Measurements from ENCODE around the gene CASZ1.

The CASZ1 gene

DNA sequence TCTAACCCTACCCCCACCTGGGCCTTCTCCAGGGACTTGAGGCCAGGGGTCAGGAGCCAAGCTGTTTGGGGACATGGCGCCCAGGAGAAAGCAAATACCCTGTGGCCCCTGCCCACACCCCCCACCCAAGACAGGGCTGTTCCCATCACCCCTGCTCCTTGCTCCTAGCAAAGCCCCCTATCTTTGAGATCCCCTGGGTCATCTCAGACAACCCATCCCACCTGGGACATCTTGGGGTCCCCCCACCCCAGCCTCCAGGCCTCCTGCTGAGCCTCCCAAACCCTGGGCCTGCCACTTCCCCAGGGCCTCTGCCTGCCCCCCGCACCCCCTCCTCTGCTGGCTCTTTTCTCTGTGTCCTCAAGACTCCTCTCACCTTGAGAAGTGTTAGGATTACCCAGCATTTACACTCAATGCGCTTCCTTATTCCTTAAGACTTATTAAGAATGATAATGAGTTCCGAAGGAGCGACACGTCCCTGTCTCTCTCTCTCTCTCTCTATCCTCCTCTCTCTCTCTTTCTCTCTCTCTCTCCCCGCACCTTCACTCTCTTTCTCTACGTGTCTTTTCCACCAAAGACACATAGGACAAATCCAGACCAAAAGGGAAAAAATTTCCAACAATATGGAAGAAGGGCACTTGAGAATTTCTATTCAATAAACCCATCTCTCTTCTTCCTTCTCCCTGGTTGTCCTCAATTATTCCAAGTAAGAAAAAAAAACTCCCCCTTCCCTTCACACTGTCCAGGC lies 7.2 kb downstream of the CASZ1 start:
- TF ChIP-seq RAD21 (IDR thresholded peaks at IDR 0.05; ENCODE audit: low read depth), result no peak
- TF ChIP-seq TAF1 (IDR thresholded peaks at IDR 0.05; ENCODE audit: low read depth), result no peak
- TF ChIP-seq EGR1 (IDR thresholded peaks at IDR 0.05), result no peak

DNA sequence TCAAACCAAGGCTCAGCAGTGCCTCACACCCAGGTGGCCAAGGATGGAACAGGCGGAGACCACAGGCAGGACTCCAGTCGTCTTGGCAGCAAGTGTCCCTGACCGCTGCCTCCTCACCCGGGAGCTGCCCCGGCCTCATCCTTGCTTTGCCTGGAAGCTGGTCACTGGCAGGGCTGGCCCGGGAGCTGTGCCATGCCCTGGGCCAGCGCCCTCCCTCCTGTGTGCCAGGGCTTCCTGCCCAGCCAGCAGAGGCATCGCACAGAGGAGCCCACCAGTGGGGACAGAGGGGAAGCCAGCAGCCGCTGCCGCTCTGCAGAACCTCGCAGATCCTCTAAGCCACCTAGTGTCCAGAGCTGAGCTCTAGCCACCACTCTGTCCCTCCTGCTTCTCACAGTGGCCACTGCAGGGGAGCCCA lies 7.8 kb downstream of the CASZ1 start:
- TF ChIP-seq RAD21 (IDR thresholded peaks at IDR 0.05; ENCODE audit: low read depth) (peak; percentile 36; the same call in 1 of the 2 replicates), NFIC (IDR thresholded peaks at IDR 0.05) (no peak), CREB1 (IDR thresholded peaks at IDR 0.05; ENCODE audit: low read depth) (no peak), FOXM1 (IDR thresholded peaks at IDR 0.05; ENCODE audit: borderline replicate concordance, low read depth) (no peak)

DNA sequence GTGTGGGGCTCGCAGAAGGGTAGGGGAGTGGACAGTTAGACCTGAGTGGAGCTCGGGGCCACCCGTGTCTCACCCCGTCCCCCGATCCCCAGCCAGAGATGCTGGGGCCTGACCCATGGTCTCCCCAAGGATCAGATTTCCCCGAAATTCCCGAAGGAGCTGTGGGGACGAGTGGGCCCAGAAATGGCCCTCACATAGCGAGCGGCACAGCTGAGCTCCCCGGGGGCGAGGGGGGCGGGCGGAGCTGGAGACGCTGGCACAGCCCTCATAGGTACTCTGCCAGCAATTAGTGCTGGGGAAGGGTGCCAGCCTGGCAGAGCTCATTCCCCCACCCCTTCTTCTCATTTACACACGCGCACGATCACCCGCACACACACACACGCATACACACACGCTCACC lies 9.2 kb downstream of the CASZ1 start:
- TF ChIP-seq RAD21 (IDR thresholded peaks at IDR 0.05; ENCODE audit: low read depth), result no peak
- no peak for TF ChIP-seq CEBPB (IDR thresholded peaks at IDR 0.05)
- no peak for TF ChIP-seq CREB1 (IDR thresholded peaks at IDR 0.05; ENCODE audit: low read depth)
- TF ChIP-seq, protein P1, sequence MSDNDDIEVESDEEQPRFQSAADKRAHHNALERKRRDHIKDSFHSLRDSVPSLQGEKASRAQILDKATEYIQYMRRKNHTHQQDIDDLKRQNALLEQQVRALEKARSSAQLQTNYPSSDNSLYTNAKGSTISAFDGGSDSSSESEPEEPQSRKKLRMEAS (IDR thresholded peaks at IDR 0.05), result no peak
- TF ChIP-seq TCF12 (IDR thresholded peaks at IDR 0.05; ENCODE audit: low read depth), result no peak
- TF ChIP-seq, protein P2, sequence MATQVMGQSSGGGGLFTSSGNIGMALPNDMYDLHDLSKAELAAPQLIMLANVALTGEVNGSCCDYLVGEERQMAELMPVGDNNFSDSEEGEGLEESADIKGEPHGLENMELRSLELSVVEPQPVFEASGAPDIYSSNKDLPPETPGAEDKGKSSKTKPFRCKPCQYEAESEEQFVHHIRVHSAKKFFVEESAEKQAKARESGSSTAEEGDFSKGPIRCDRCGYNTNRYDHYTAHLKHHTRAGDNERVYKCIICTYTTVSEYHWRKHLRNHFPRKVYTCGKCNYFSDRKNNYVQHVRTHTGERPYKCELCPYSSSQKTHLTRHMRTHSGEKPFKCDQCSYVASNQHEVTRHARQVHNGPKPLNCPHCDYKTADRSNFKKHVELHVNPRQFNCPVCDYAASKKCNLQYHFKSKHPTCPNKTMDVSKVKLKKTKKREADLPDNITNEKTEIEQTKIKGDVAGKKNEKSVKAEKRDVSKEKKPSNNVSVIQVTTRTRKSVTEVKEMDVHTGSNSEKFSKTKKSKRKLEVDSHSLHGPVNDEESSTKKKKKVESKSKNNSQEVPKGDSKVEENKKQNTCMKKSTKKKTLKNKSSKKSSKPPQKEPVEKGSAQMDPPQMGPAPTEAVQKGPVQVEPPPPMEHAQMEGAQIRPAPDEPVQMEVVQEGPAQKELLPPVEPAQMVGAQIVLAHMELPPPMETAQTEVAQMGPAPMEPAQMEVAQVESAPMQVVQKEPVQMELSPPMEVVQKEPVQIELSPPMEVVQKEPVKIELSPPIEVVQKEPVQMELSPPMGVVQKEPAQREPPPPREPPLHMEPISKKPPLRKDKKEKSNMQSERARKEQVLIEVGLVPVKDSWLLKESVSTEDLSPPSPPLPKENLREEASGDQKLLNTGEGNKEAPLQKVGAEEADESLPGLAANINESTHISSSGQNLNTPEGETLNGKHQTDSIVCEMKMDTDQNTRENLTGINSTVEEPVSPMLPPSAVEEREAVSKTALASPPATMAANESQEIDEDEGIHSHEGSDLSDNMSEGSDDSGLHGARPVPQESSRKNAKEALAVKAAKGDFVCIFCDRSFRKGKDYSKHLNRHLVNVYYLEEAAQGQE (IDR thresholded peaks at IDR 0.05; ENCODE audit: low read depth), result no peak
- TF ChIP-seq FOXM1 (IDR thresholded peaks at IDR 0.05; ENCODE audit: borderline replicate concordance, low read depth), result no peak
- no peak for TF ChIP-seq TAF1 (IDR thresholded peaks at IDR 0.05; ENCODE audit: low read depth)
- TF ChIP-seq YY1 (IDR thresholded peaks at IDR 0.05; ENCODE audit: low read depth), result no peak
- no peak for TF ChIP-seq NFIC (IDR thresholded peaks at IDR 0.05)
- no peak for TF ChIP-seq EP300 (IDR thresholded peaks at IDR 0.05; ENCODE audit: borderline replicate concordance)
- no peak for TF ChIP-seq TEAD4 (IDR thresholded peaks at IDR 0.05)
- TF ChIP-seq ZBTB7A (IDR thresholded peaks at IDR 0.05; ENCODE audit: low read depth), result no peak
- TF ChIP-seq EGR1 (IDR thresholded peaks at IDR 0.05), result no peak
- TF ChIP-seq, protein P3, sequence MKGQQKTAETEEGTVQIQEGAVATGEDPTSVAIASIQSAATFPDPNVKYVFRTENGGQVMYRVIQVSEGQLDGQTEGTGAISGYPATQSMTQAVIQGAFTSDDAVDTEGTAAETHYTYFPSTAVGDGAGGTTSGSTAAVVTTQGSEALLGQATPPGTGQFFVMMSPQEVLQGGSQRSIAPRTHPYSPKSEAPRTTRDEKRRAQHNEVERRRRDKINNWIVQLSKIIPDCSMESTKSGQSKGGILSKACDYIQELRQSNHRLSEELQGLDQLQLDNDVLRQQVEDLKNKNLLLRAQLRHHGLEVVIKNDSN (IDR thresholded peaks at IDR 0.05), result no peak

DNA sequence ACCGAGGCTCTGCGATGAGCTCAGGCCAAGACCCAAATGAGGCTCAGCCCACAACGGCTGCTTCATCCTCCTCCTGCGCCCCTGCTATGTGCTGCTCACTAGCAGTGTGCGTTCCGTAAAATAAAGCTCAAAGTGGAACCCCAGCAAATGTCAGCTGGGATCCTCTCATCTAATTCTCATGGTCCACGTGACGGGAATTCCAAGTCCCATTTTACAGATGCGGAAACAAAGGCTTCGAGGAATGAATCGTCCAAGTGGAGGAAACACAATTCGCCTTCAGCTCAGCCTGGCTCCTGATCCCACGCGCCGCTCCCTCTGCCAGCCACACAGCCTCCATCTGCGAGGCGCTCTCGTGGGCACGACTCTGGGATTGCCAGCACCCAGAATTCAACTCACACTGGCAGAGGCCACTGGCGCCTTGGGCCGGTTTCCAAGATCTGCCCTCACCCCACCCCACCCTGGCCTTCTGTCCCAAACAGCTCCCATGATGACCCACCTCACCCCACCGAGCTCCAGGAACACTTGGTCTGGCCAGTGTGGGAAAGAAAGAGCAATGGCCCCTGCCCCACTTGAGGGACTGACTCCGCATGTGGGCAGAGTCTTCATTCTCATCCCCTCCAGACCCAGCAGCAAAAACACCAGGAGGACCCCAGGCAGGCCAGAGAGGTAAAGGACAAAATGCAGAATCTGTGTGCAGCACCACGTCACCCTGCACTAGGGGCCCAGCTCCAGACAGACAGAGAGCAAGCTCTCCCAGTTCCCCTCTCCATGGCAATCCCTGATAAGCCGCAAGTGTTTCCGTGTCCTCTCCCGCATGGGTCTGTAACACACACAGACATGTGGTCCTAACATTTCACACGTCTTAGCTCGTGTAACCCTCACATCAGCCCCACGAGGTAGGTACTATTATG lies 10.5 kb downstream of the CASZ1 start:
- TF ChIP-seq ZBTB7A (IDR thresholded peaks at IDR 0.05; ENCODE audit: low read depth), result no peak

DNA sequence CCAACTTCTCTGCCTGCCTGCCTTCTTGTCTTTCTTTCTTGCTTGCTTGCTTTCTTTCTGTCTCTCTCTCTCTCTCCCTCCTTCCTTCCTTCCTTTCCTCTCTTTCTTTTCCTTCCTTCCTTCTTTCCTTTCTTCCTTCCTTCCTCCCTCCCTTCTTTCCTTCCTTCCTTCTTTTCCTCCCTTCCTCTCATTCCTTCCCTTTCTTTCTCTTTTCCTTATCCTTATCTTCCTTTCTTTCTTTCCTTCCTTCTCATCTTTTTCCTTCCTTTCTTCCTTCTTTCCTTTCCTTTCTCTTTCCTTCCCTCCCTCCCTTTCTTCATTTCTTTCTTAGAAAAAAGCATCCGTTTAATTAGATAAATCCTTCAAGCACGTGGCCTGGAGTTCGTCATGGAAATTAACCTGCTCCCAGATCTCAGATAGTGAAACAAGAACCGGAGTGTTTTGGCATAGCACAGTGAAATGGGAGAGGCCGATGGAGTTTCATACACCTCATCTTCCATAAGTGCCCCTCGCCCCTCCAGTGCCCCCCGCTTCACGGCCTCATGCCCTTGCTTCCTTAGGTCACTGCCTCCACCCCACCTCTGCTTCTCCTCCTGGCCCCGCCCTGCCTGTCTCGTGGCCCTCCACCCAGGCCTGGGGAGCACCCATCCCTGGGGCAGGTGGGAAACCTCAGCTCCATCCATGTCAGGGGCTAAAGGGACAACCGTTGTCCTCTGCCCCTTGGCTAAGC lies 11.3 kb downstream of the CASZ1 start:
- TF ChIP-seq, protein P1 (IDR thresholded peaks at IDR 0.05), result no peak
- no peak for TF ChIP-seq TEAD4 (IDR thresholded peaks at IDR 0.05)
- no peak for TF ChIP-seq YY1 (IDR thresholded peaks at IDR 0.05; ENCODE audit: low read depth)
- TF ChIP-seq FOXM1 (IDR thresholded peaks at IDR 0.05; ENCODE audit: borderline replicate concordance, low read depth), result no peak
- TF ChIP-seq EP300 (IDR thresholded peaks at IDR 0.05; ENCODE audit: borderline replicate concordance), result no peak
- no peak for TF ChIP-seq CEBPB (IDR thresholded peaks at IDR 0.05)
- TF ChIP-seq, protein P3 (IDR thresholded peaks at IDR 0.05), result no peak
- TF ChIP-seq, protein P2 (IDR thresholded peaks at IDR 0.05; ENCODE audit: low read depth), result no peak
- no peak for TF ChIP-seq ZBTB7A (IDR thresholded peaks at IDR 0.05; ENCODE audit: low read depth)
- TF ChIP-seq TCF12 (IDR thresholded peaks at IDR 0.05; ENCODE audit: low read depth), result no peak
- TF ChIP-seq EGR1 (IDR thresholded peaks at IDR 0.05), result no peak
- no peak for TF ChIP-seq TAF1 (IDR thresholded peaks at IDR 0.05; ENCODE audit: low read depth)
- TF ChIP-seq CREB1 (IDR thresholded peaks at IDR 0.05; ENCODE audit: low read depth), result no peak

All from Ishikawa (cell line).